NB4 (cell line): ENCODE results near the gene ENTPD6.

Source experiments
- CTCF ChIP-seq: IDR thresholded peaks from one replicate; pipeline ENCODE4 v1.5.1; 2012; ENCODE audit warnings: low read depth, low read length
- POLR2A ChIP-seq: IDR thresholded peaks from 2 replicates; pipeline ENCODE4 v1.6.1; 2011; ENCODE audit warnings: mild to moderate bottlenecking; ENCODE audit not compliant: insufficient read length; ENCODE audit errors: extremely low read depth

GRCh38 chr20:25209911-25210310 is 14.4 kb downstream of the ENTPD6 start:
- TF ChIP-seq CTCF = no peak
- TF ChIP-seq POLR2A = no peak
